ENCODE results near the gene DLX3.
A peak's percentile ranks its signal among the peaks of the same experiment; 100 is the strongest.

The DLX3 gene

GRCh38 chr17:49967621-49968404 is 27.2 kb downstream of the DLX3 start:
- Histone ChIP-seq H3K9ac (ENCODE audit: low read depth in 1 of 2, low read length in 2 of 2) (no peak overlapping the region), H3K27me3 (ENCODE audit: control insufficient read depth in 1 of 2, insufficient read depth in 2 of 2, low read length in 2 of 2) (peaks cover 88 to 92% of the 10 kb centered on the region in 2 donors), H3K9me3 (ENCODE audit: control insufficient read depth in 1 of 2, low read length in 2 of 2) (no peaks in the 10 kb centered on the region), H3K27ac (ENCODE audit: low read depth, low read length) (no peak overlapping the region), H3K36me3 (ENCODE audit: control insufficient read depth in 1 of 2, insufficient read depth in 2 of 2, low read length in 2 of 2) (no peaks in the 10 kb centered on the region), H3K4me3 (ENCODE audit: low read depth in 1 of 2, low read length in 2 of 2) (peak overlapping the region; percentile 74 to 79), H3K4me1 (ENCODE audit: control insufficient read depth in 1 of 2, insufficient read depth in 2 of 2, low read length in 2 of 2) (peaks cover 11 to 24% of the 10 kb centered on the region in 2 donors)

- H3K4me3 ChIP-seq (ENCODE audit: low read depth in 1 of 2, low read length in 2 of 2), result no peak overlapping the region
- H3K27ac ChIP-seq (ENCODE audit: low read depth, low read length), result no peak overlapping the region
- no peak overlapping the region for H3K9ac ChIP-seq (ENCODE audit: low read depth in 1 of 2, low read length in 2 of 2)
- peaks cover 88 to 92% of the 10 kb centered on the region in 2 donors for H3K27me3 ChIP-seq (ENCODE audit: control insufficient read depth in 1 of 2, insufficient read depth in 2 of 2, low read length in 2 of 2)
- no peaks in the 10 kb centered on the region for H3K9me3 ChIP-seq (ENCODE audit: control insufficient read depth in 1 of 2, low read length in 2 of 2)
- peaks cover 7 to 18% of the 10 kb centered on the region in 2 donors for H3K4me1 ChIP-seq (ENCODE audit: control insufficient read depth in 1 of 2, insufficient read depth in 2 of 2, low read length in 2 of 2)
- H3K36me3 ChIP-seq (ENCODE audit: control insufficient read depth in 1 of 2, insufficient read depth in 2 of 2, low read length in 2 of 2), result no peaks in the 10 kb centered on the region
Observed at GRCh38 chr17:49967205-49967604, 27.8 kb downstream of the DLX3 start.

- no peak overlapping the region for H3K9ac ChIP-seq (ENCODE audit: low read depth in 1 of 2, low read length in 2 of 2)
- H3K36me3 ChIP-seq (ENCODE audit: control insufficient read depth in 1 of 2, insufficient read depth in 2 of 2, low read length in 2 of 2), result no peaks in the 10 kb centered on the region
- no peak overlapping the region for H3K4me3 ChIP-seq (ENCODE audit: low read depth in 1 of 2, low read length in 2 of 2)
- H3K27me3 ChIP-seq (ENCODE audit: control insufficient read depth in 1 of 2, insufficient read depth in 2 of 2, low read length in 2 of 2), result peaks cover 85 to 88% of the 10 kb centered on the region in 2 donors
- H3K9me3 ChIP-seq (ENCODE audit: control insufficient read depth in 1 of 2, low read length in 2 of 2), result no peaks in the 10 kb centered on the region
- H3K27ac ChIP-seq (ENCODE audit: low read depth, low read length), result no peak overlapping the region
- H3K4me1 ChIP-seq (ENCODE audit: control insufficient read depth in 1 of 2, insufficient read depth in 2 of 2, low read length in 2 of 2), result peaks cover 6 to 17% of the 10 kb centered on the region in 2 donors
Observed at GRCh38 chr17:49966767-49967166, 28.3 kb downstream of the DLX3 start.

- peaks cover 76 to 77% of the 10 kb centered on the region in 2 donors for H3K27me3 ChIP-seq (ENCODE audit: control insufficient read depth in 1 of 2, insufficient read depth in 2 of 2, low read length in 2 of 2)
- H3K36me3 ChIP-seq (ENCODE audit: control insufficient read depth in 1 of 2, insufficient read depth in 2 of 2, low read length in 2 of 2), result no peaks in the 10 kb centered on the region
- H3K4me3 ChIP-seq (ENCODE audit: low read depth in 1 of 2, low read length in 2 of 2), result no peak overlapping the region
- H3K9ac ChIP-seq (ENCODE audit: low read depth in 1 of 2, low read length in 2 of 2), result no peak overlapping the region
- H3K9me3 ChIP-seq (ENCODE audit: control insufficient read depth in 1 of 2, low read length in 2 of 2), result no peaks in the 10 kb centered on the region
- H3K4me1 ChIP-seq (ENCODE audit: control insufficient read depth in 1 of 2, insufficient read depth in 2 of 2, low read length in 2 of 2), result peaks cover 6 to 17% of the 10 kb centered on the region in 2 donors
- H3K27ac ChIP-seq (ENCODE audit: low read depth, low read length), result no peak overlapping the region
Observed at GRCh38 chr17:49965524-49965909, 29.5 kb downstream of the DLX3 start.

- H3K4me1 ChIP-seq (ENCODE audit: control insufficient read depth in 1 of 2, insufficient read depth in 2 of 2, low read length in 2 of 2), result peaks cover 6 to 15% of the 10 kb centered on the region in 2 donors
- no peak overlapping the region for H3K9ac ChIP-seq (ENCODE audit: low read depth in 1 of 2, low read length in 2 of 2)
- H3K9me3 ChIP-seq (ENCODE audit: control insufficient read depth in 1 of 2, low read length in 2 of 2), result no peaks in the 10 kb centered on the region
- H3K36me3 ChIP-seq (ENCODE audit: control insufficient read depth in 1 of 2, insufficient read depth in 2 of 2, low read length in 2 of 2), result no peaks in the 10 kb centered on the region
- no peak overlapping the region for H3K4me3 ChIP-seq (ENCODE audit: low read depth in 1 of 2, low read length in 2 of 2)
- no peak overlapping the region for H3K27ac ChIP-seq (ENCODE audit: low read depth, low read length)
- peaks cover 70 to 71% of the 10 kb centered on the region in 2 donors for H3K27me3 ChIP-seq (ENCODE audit: control insufficient read depth in 1 of 2, insufficient read depth in 2 of 2, low read length in 2 of 2)
Observed at GRCh38 chr17:49964769-49965523, 30.1 kb downstream of the DLX3 start.

GRCh38 chr17:49964303-49964768 is 30.7 kb downstream of the DLX3 start:
- Histone ChIP-seq H3K4me3 (ENCODE audit: low read depth in 1 of 2, low read length in 2 of 2) (no peak overlapping the region), H3K27ac (ENCODE audit: low read depth, low read length) (no peak overlapping the region), H3K36me3 (ENCODE audit: control insufficient read depth in 1 of 2, insufficient read depth in 2 of 2, low read length in 2 of 2) (no peaks in the 10 kb centered on the region), H3K27me3 (ENCODE audit: control insufficient read depth in 1 of 2, insufficient read depth in 2 of 2, low read length in 2 of 2) (peaks cover 65 to 67% of the 10 kb centered on the region in 2 donors), H3K9ac (ENCODE audit: low read depth in 1 of 2, low read length in 2 of 2) (no peak overlapping the region), H3K4me1 (ENCODE audit: control insufficient read depth in 1 of 2, insufficient read depth in 2 of 2, low read length in 2 of 2) (peaks cover 4 to 10% of the 10 kb centered on the region in 2 donors), H3K9me3 (ENCODE audit: control insufficient read depth in 1 of 2, low read length in 2 of 2) (no peaks in the 10 kb centered on the region)

GRCh38 chr17:49963626-49964302 is 31.3 kb downstream of the DLX3 start:
- Histone ChIP-seq H3K4me3 (ENCODE audit: low read depth in 1 of 2, low read length in 2 of 2) (no peak overlapping the region), H3K9ac (ENCODE audit: low read depth in 1 of 2, low read length in 2 of 2) (no peak overlapping the region), H3K27ac (ENCODE audit: low read depth, low read length) (no peak overlapping the region), H3K9me3 (ENCODE audit: control insufficient read depth in 1 of 2, low read length in 2 of 2) (no peaks in the 10 kb centered on the region), H3K36me3 (ENCODE audit: control insufficient read depth in 1 of 2, insufficient read depth in 2 of 2, low read length in 2 of 2) (no peaks in the 10 kb centered on the region), H3K27me3 (ENCODE audit: control insufficient read depth in 1 of 2, insufficient read depth in 2 of 2, low read length in 2 of 2) (peaks cover 62 to 65% of the 10 kb centered on the region in 2 donors), H3K4me1 (ENCODE audit: control insufficient read depth in 1 of 2, insufficient read depth in 2 of 2, low read length in 2 of 2) (peaks cover 0 to 6% of the 10 kb centered on the region in 2 donors)

- Histone ChIP-seq H3K9me3 (ENCODE audit: control insufficient read depth in 1 of 2, low read length in 2 of 2) (no peaks in the 10 kb centered on the region), H3K4me3 (ENCODE audit: low read depth in 1 of 2, low read length in 2 of 2) (no peak overlapping the region), H3K36me3 (ENCODE audit: control insufficient read depth in 1 of 2, insufficient read depth in 2 of 2, low read length in 2 of 2) (no peaks in the 10 kb centered on the region), H3K27me3 (ENCODE audit: control insufficient read depth in 1 of 2, insufficient read depth in 2 of 2, low read length in 2 of 2) (peaks cover 62 to 65% of the 10 kb centered on the region in 2 donors), H3K27ac (ENCODE audit: low read depth, low read length) (no peak overlapping the region), H3K4me1 (ENCODE audit: control insufficient read depth in 1 of 2, insufficient read depth in 2 of 2, low read length in 2 of 2) (peaks cover 0 to 3% of the 10 kb centered on the region in 2 donors), H3K9ac (ENCODE audit: low read depth in 1 of 2, low read length in 2 of 2) (no peak overlapping the region)
Observed at GRCh38 chr17:49963309-49963625, 31.8 kb downstream of the DLX3 start.

- H3K9me3 ChIP-seq (ENCODE audit: control insufficient read depth in 1 of 2, low read length in 2 of 2), result no peaks in the 10 kb centered on the region
- H3K27ac ChIP-seq (ENCODE audit: low read depth, low read length), result no peak overlapping the region
- H3K27me3 ChIP-seq (ENCODE audit: control insufficient read depth in 1 of 2, insufficient read depth in 2 of 2, low read length in 2 of 2), result peaks cover 57 to 60% of the 10 kb centered on the region in 2 donors
Observed at GRCh38 chr17:49962599-49963308, 32.3 kb downstream of the DLX3 start.

More at GRCh38 chr17:49962599-49963308, 32.3 kb downstream of the DLX3 start:
- Histone ChIP-seq H3K4me1 (ENCODE audit: control insufficient read depth in 1 of 2, insufficient read depth in 2 of 2, low read length in 2 of 2) (no peaks in the 10 kb centered on the region), H3K9ac (ENCODE audit: low read depth in 1 of 2, low read length in 2 of 2) (no peak overlapping the region), H3K4me3 (ENCODE audit: low read depth in 1 of 2, low read length in 2 of 2) (no peak overlapping the region), H3K36me3 (ENCODE audit: control insufficient read depth in 1 of 2, insufficient read depth in 2 of 2, low read length in 2 of 2) (no peaks in the 10 kb centered on the region)

All from duodenal mucosa (tissue), 2 donors.